Fibroblast of skin of abdomen (primary cell): Measurements from ENCODE around the gene TBC1D8. TPM values are rescaled to one million over a fixed set of nuclear protein-coding genes. Genes with fewer than 3 reads are reported as not detected.
"Not testable (repeated sequence)": the region's sequence is repeated elsewhere in the genome, so short reads cannot be mapped to it uniquely, and the experiment has no call there.

Experiments
- DNase-seq: peaks from one replicate; pipeline ENCODE4 v3.0.0-alpha.2; 2013
- polyA plus RNA-seq, 2 experiments: library from polyadenylated mRNA; unstranded; fragments of 120-200 nt; gene quantifications; one replicate each; pipeline ENCODE4 v1.2.1, GENCODE V29; 2013; ENCODE audit not compliant: insufficient read length in 2 of 2

Gene TBC1D8
- 1.6 TPM for polyA plus RNA-seq (2013, experiment 1 of 2; ENCODE audit: insufficient read length)
- 1.6 TPM for polyA plus RNA-seq (2013, experiment 2 of 2; ENCODE audit: insufficient read length)

DNA sequence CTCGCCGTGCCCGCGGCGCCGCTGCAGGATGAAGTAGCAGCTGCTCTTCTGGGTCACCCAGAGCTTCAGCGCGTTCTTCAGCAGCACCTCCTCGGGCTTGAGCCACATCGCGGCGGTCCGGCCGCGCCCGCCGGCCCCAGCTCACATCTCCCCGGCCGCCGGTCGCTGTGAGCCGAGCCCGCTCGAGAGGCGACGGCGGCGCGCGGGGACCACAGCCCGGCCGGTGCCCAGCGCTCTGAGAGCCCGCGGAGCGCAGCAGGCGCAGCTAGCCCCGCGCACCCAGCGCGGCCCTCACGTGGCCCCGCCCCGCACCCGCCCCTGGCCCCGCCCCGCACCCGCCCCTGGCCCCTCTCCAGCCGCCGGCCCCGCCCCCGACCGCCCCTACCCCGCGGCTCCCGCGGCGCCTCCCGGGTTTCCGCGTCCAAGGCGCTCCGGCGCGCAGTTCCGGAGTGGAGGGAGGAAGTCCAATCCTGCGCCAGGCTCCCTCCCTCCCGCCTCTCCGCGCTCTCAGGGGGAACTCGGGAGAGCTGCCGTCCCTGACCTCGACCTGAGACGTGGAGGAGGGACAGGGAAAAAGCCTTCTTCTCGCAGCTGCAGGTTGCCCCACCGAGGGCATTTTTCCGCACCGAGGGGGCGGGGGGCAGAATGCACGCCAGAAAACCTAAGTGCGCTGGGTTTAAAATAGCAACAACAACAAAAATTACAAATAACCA lies at the start of gene TBC1D8:
Gene TBC1D8, minus strand, starts transcription at position 237 of the 713 bp plus-strand sequence. Its CDS starts 129 bp downstream, at position 108.
- peak; percentile 83 for DNase-seq

GRCh38 chr2:101200676-101201075 lies 49.5 kb upstream of the TBC1D8 start:
- peak; percentile 27 for DNase-seq

GRCh38 chr2:101199251-101199791 lies 48.1 kb upstream of the TBC1D8 start:
- peak; percentile 75 for DNase-seq

DNA sequence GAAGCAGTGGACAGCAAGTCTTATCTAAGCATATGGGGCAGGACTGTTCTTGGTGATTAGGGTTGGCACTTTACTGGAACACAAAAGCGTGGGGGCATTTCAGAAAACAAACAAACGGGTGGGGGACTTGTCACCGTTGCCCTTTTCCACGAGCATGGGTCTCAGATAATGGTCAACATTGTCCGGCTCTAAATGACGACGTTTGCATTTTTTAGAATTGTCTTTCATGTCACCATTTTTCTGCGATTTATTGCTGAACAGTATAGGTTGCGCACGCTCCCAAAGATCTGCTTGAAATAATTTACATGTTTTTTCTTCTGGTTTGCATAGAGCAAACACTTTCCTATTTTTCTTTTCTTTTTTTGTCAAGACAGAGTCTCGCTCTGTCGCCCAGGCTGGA lies 46.6 kb upstream of the TBC1D8 start:
- no peak for DNase-seq

DNA sequence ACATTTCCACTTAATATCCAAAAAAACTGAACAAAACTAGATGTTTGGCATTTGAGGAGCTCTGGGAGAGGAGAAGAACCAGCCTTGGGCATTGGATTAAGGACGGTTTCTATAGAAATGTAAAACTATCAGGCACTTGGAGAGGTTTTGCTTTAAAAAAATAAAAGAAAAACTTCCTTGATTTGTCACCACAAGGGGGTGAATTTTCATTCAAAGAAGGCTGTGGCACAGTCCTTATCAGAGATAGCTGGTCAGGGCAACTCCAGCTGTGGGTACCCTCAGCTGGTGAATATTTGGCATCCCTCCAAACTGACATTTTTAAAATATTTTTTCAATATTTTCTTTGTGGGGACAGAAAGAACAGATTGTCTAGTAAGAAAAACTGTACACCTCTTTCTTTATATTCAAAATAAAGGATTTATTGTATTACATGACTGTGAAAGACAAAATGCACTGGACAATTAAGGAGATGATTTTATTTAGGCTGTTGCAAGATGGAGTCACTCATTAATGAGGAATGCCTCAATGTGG lies 46.1 kb upstream of the TBC1D8 start:
- no peak for DNase-seq

DNA sequence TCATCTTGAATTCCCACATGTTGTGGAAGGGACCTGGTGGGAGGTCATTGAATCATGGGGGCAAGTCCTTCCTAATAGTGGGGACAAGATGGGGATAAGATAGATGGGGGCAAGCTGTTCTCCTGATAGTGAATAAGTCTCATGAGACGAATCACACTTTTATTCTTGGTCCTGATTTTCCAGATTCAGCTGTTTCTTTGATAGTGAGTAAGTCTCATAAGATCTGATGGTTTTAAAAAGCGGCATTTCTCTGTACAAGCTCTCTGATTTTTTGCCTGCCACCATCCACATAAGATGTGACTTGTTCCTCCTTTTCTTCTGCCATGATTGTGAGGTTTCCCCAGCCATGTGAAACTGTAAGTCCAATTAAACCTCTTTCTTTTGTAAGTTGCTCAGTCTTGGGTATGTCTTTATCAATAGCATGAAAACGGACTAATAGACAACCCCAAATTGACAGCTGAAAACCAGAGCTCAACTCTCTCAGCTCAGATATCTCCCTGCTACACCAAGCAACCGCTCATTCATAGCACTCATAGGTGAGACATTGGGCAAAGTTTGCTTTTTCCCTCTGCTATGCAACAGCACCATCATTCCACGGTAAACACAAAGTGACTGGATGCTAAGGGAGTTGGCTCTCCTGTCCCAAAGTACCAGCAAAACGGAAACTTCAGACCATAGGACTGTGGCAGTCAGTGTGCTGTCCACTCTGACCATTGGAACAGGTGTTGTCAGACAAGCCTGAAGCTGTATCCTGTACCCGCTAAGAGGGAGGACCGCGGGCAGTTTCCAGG lies 44.9 kb upstream of the TBC1D8 start:
- DNase-seq = no peak

GRCh38 chr2:101193033-101193626 lies 41.9 kb upstream of the TBC1D8 start:
- no peak for DNase-seq

DNA sequence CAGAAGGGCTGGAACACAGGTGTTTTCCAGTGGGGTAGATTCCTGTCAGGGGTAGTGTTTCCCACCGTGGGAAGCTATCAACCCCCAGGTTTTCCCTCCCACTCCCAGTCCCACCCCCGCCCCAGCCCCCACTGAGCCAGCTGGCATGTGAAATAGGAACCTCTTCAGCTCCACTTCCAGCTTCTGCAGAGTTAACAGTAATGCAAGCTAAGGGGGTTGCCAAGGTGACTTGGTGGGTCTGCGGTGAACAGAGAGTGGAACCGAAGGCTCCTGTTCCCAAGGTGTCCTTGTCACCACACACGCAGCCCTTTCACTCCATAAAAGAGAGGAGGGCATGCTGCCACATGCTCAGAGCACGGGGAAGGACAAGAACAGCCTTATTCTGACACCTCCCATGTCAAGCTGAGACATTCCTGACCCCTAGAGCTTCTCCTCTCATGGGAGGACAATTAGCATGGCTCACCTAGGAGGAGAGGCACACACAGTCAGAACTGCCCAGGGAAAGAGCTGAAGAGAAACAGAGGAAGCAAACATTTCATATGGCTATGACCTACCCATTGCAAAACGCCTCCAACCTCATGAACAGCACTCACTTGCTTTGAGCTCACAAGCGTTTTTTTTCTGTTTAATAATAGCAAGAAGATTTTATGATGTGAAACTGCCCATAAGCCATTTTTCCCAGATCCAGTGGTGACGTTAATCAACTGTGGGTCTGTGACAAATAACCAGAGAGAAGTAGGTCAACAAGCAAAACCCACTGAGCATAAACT lies 39.8 kb upstream of the TBC1D8 start:
- no peak for DNase-seq

- peak; percentile 19 for DNase-seq
These were observed 37.7 kb upstream of the TBC1D8 start for GRCh38 chr2:101188683-101189405.

DNA sequence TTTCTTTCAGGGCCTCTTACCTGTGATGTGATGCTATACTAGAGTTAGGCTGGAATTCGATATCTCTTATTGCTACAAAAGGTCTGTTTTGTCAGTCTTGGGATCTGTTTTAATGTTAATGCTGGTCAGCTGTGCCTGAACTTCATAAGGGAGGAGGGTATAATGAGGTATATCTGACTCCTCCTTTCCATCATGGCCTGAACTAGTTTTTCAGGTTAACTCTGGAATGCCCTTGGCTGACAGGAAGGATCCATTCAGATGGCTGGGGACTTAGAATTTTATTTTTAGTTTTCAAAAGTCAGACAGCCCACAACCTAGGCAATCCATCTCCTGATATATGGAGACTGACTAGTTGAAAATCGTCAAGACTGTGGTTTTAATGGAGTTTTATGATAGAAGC lies 35.9 kb upstream of the TBC1D8 start:
- DNase-seq = no peak

GRCh38 chr2:101185656-101186055 lies 34.5 kb upstream of the TBC1D8 start:
- DNase-seq = no peak

GRCh38 chr2:101185085-101185484 lies 33.9 kb upstream of the TBC1D8 start:
- DNase-seq = no peak

DNA sequence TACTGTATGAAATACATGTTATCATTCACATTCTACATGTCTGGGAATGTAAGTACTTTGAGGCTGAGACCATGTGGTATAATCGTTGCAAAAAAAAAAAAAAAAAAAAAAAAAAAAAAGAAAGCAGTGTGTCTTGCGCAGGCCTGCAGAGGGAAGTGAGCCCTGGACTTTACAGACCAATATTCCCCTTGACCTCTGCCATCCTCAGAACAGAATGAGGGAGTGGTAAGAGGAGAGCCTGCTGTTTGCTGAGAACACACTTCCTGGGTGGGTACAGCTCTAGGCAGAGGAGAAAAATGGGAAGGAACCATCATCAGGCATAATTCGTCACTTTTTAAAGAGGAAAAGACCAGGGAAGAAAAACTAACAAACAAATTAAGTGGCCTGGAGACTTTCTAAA lies 28.8 kb upstream of the TBC1D8 start:
- no peak for DNase-seq

DNA sequence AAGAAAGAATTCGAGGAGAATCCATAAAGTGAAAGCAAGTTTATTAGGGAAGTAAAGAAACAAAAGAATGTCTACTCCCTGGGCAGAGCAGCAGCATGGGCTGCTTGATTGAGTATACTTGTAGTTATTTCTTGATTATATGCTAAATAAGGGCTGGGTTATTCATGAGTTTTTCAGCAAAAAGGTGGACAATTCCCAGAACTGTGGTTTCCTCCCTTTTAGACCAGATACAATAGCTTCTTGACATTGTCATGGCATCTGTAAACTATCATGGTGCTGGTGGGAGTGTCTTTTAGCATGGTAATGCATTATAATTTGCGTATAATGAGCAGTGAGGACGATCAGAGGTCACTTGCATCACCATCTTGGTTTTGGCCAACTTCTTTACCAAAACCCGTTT lies 25.6 kb upstream of the TBC1D8 start:
- no peak for DNase-seq

GRCh38 chr2:101175991-101176390 lies 24.8 kb upstream of the TBC1D8 start:
- DNase-seq = no peak

DNA sequence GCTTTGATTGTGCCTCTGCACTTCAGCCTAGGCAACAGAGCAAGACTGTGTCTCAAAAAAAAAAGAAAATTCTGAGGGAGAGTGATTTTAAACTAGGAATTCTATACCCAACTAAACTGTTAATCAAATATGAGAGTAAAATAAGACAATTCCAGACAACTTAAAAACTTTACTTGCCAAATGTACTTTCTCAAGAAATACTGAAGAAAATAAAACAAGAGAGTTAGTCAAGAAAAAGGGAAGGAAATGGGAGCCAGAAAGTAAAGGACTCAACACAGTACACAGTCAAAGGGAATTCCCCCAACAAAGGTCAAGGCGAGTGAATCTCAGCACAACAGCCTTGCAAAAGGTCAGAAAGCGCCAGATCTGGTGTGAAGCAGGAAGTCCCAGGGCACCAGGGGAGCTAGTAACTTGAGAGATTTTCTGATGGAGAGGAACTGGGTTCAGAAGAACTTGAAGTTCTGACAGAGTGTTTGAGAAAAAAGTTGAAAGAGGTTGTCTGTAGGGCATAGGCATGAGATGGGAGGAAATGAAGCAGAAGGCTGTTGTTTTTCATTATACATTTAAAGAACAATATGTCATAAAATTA lies 22.6 kb upstream of the TBC1D8 start:
- no peak for DNase-seq

DNA sequence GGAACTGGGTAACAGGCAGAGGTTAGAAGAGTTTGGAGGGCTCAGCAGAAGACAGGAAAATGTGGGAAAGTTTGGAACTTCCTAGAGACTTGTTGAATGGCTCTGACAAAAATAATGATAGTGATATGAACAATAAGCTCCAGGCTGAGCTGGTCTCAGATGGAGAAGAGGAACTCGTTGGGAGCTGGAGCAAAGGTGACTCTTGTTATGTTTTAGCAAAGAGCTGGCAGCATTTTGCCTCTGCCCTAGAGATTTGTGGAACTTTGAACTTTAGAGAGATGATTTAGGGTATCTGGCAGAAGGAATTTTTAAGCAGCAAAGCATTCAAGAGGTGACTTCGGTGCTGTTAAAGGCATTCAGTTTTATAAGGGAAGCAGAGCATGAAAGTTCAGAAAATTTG lies 18.6 kb upstream of the TBC1D8 start:
- not testable (repeated sequence) for DNase-seq

DNA sequence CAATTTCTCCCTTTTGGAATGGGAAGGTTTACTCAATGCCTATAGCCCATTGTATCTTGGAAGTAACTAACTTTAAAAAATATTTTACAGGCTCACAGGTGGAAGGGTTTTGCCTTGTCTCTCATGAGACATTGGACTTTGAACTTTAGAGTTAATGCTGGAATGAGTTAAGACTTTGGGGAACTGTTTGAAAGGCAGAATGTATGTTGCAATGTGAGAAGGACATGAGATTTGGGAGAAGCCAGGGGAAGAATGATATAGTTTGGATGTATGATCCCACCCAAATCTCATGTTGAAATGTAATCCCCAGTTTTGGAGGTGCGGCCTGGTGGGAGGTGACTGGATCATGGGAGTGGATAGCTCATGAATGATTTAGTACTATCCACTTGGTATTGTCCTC lies 17.5 kb upstream of the TBC1D8 start:
- DNase-seq = no peak

DNA sequence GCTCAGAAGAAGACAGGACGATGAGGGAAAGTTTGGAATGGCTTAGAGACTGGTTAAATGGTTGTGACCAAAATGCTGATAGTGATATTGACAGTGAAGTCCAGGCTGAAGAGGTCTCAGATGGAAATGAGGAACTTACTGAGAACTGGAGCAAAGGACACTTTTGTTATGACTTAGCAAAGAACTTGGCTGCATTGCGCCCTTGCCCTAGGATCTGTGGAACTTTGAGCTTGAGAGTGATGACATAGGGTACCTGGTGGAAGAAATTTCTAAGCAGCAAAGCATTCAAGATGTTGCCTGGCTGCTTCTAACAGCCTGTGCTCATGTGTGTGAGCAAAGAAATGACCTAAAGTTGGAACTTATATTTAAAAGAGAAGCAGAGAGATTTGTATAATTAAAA lies 16.4 kb upstream of the TBC1D8 start:
- not testable (repeated sequence) for DNase-seq

- no peak for DNase-seq
These were observed 12.8 kb upstream of the TBC1D8 start for GRCh38 chr2:101164021-101164420.
